ENCODE measurements around the gene AZU1.
A peak's percentile ranks its signal among the peaks of the same experiment; 100 is the strongest.

- peak; percentile 36 for TF ChIP-seq CTCF (IDR thresholded peaks at IDR 0.05; ENCODE audit: low read depth, low read length, poor library complexity, severe bottlenecking)
- TF ChIP-seq EZH2phosphoT487 (IDR thresholded peaks at IDR 0.05; ENCODE audit: borderline replicate concordance, low read length): no peak
These were observed 22.5 kb upstream of the AZU1 start for GRCh38 chr19:805166-805551.
